Uterus (tissue), 2 donors: ENCODE data around the gene APAF1.

Experiments used
- POLR2A ChIP-seq, 2 donors: fragments of 450-650 bp; IDR thresholded peaks; one replicate each; pipeline ENCODE4 v1.6.1; 2016; ENCODE audit warnings: antibody characterized with exemption in 2 of 2, mild to moderate bottlenecking in 1 of 2, moderate library complexity in 1 of 2
- TF ChIP-seq, protein P1 (sequence below), 4 experiments: fragments of 200-600 bp in 2 of 4; fragments of 450-650 bp in 2 of 4; sonication (generic) in 2 of 4; IDR thresholded peaks; one replicate each; pipeline ENCODE4 v1.5.1; 2016 to 2019; ENCODE audit warnings: antibody characterized with exemption in 4 of 4, mild to moderate bottlenecking in 2 of 4, moderate library complexity in 1 of 4

DNA sequence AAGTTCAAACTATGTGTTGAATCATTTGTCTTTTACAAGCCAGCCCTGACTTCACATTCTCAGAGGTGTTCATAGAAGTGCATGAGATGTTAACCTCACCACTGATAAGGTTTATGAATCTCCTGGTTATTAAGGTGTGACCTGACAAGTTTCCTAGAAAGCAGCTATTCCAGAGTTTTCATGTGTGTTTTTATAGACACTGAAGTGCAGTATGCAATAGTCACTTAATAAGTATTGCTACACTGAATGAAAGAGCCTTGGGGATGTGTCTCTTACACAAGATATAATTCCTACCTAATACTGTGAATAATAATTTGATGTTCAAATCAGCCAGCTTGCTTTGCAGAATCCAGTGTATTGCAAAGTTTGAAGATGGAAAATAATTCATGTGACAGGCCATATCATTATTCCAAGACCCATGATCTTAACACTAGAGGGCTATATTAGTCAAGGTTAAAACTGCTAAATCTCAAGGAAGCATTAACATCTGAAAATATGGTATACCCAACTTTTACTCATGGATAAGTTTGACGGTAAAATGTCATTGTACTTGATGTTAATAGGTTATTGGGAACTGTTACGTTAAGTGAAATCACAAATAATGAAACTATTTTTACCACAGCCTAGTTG, 38.6 kb upstream of the APAF1 start:
- TF ChIP-seq, protein P1, sequence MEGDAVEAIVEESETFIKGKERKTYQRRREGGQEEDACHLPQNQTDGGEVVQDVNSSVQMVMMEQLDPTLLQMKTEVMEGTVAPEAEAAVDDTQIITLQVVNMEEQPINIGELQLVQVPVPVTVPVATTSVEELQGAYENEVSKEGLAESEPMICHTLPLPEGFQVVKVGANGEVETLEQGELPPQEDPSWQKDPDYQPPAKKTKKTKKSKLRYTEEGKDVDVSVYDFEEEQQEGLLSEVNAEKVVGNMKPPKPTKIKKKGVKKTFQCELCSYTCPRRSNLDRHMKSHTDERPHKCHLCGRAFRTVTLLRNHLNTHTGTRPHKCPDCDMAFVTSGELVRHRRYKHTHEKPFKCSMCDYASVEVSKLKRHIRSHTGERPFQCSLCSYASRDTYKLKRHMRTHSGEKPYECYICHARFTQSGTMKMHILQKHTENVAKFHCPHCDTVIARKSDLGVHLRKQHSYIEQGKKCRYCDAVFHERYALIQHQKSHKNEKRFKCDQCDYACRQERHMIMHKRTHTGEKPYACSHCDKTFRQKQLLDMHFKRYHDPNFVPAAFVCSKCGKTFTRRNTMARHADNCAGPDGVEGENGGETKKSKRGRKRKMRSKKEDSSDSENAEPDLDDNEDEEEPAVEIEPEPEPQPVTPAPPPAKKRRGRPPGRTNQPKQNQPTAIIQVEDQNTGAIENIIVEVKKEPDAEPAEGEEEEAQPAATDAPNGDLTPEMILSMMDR (IDR thresholded peaks at IDR 0.05), result no peak
- TF ChIP-seq POLR2A (IDR thresholded peaks at IDR 0.05), result no peak
